ENCODE data around the gene OSR1. TPM values are rescaled to one million over a fixed set of nuclear protein-coding genes. Genes with fewer than 3 reads are reported as not detected.

The OSR1 gene
- total and polyA plus RNA-seq, 9 of the 15 experiments (the other 6 are each of a cell fraction or from before 2014, with no cell fraction given), result not detected

- ATAC-seq, result no peak
- Histone ChIP-seq H3K9ac (ENCODE audit: insufficient read depth in 1 of 2, low read depth in 2 of 2, low read length in 2 of 2) (no peak overlapping the region), H3K79me2 (ENCODE audit: control insufficient read depth, insufficient read depth, low read length) (peaks cover 11% of the 10 kb centered on the region; the same call in 2 of the 3 replicates), H3K9me3 (replicated peaks; ENCODE audit: control insufficient read depth, insufficient read depth, low read depth, low read length) (no peaks in the 10 kb centered on the region), H3K27me3 (ENCODE audit: control insufficient read depth in 2 of 2, insufficient read depth in 2 of 2, low read length in 2 of 2) (peaks cover 18 to 39% of the 10 kb centered on the region in 2 experiments; a peak in 4 of 5 replicates), H3K4me1 (replicated peaks in 1 of 2; ENCODE audit: control insufficient read depth in 2 of 2, insufficient read depth in 2 of 2, low read length in 2 of 2) (peaks cover 0 to 17% of the 10 kb centered on the region in 2 experiments; a peak in 3 of 5 replicates), H2AFZ (ENCODE audit: low read depth, low read length) (no peak overlapping the region), H3K4me2 (ENCODE audit: insufficient read depth, low read length) (peak overlapping the region; percentile 79; the same call in 1 of the 2 replicates), H3K36me3 (ENCODE audit: control insufficient read depth, insufficient read depth, low read length) (no peaks in the 10 kb centered on the region), H3K27ac (ENCODE audit: extremely low read depth, low read depth, low read length) (no peak overlapping the region), H4K20me1 (replicated peaks; ENCODE audit: control insufficient read depth, insufficient read depth, low read length) (no peaks in the 10 kb centered on the region), H3K9me1 (ENCODE audit: control insufficient read depth, insufficient read depth, low read length) (no peaks in the 10 kb centered on the region), H3K4me3 (no peak overlapping the region)
- no peak for DNase-seq (ENCODE audit: extremely low read depth in 1 of 4, low spot score in 3 of 4)
- in situ Hi-C loops (cut with MboI), result no loop called here
- no TSS peak for BruUV-seq (replicated peaks)
- intact Hi-C loops (cut with micrococcal nuclease), result no loop called here
- FAIRE-seq, result no peak
- ChIA-PET CTCF (ENCODE audit: low intra/inter-chr PET ratio) (no interaction called here), POLR2A (interaction anchor here (0.6 to 1.1 kb wide), 4 partner anchors 338 to 1914 kb away, joined by 3 to 4 read pairs (median 3); partner anchors contain the start of gene RAD51AP2)
- WGBS (ENCODE audit: insufficient coverage, low coverage, missing lambda C conversion rate), result 72% methylated on average over 7 of the region's 8 CpGs
- TF ChIP-seq ETV5 (CRISPR knock-in tag; IDR thresholded peaks at IDR 0.05; ENCODE audit: low read depth) (no peak), XRCC5 (IDR thresholded peaks at IDR 0.05; ENCODE audit: low read depth, low read length) (no peak; the same call in 1 of the 2 replicates), ZBTB26 (CRISPR knock-in tag; IDR thresholded peaks at IDR 0.05) (no peak), CBX2 (IDR thresholded peaks at IDR 0.05; ENCODE audit: insufficient read depth, low read length, poor library complexity, severe bottlenecking) (no peak), ID3 (CRISPR knock-in tag; IDR thresholded peaks at IDR 0.05) (no peak), ID3 (tag; IDR thresholded peaks at IDR 0.05) (no peak; the same call in 1 of the 2 replicates), ZNF407 (IDR thresholded peaks at IDR 0.05; ENCODE audit: low read depth) (no peak), ZFP30 (CRISPR knock-in tag; IDR thresholded peaks at IDR 0.05; ENCODE audit: borderline replicate concordance) (no peak), YY1 (IDR thresholded peaks at IDR 0.05; ENCODE audit: borderline replicate concordance in 1 of 3, control insufficient read depth in 1 of 3, extremely low read depth in 1 of 3, insufficient read depth in 3 of 3, insufficient read length in 1 of 3, insufficient replicate concordance in 2 of 3, low read depth in 1 of 3, low read length in 2 of 3) (no peak)
Measured at GRCh38 chr2:19348692-19349091, 9.7 kb downstream of the OSR1 start.
